GM12878 (cell line): Measurements from ENCODE around the gene MARK4. TPM values are rescaled to one million over a fixed set of nuclear protein-coding genes. Genes with fewer than 3 reads are reported as not detected.

Experiments
- ATAC-seq: fragments of 200-7000 bp; cut with Tn5 transposase; 3 replicates; pipeline ENCODE4 v1.9.1; 2020; ENCODE audit warnings: mild to moderate bottlenecking, moderate library complexity
- BruUV-seq: library from RNA; stranded (reverse); fragments of 400-500 nt; replicated peaks from 2 replicates; lab custom pipeline; 2021; lab: Mats Ljungman, UMichigan
- CTCF ChIA-PET: fragments of 300-600 bp; sonication (Branson Sonifier 250); formaldehyde crosslinking; extraction: SDS; loops from one replicate; lab custom pipeline; 2021; ENCODE audit warnings: inconsistent platforms; lab: Yijun Ruan, JAX
- POLR2A ChIA-PET: fragments of 350-600 bp; formaldehyde crosslinking; extraction: SDS; loops from one replicate; lab custom pipeline; 2021; ENCODE audit warnings: inconsistent platforms; lab: Charles Lee
- RAD21 ChIA-PET: fragments of 300-600 bp; sonication (Branson Sonifier 250); formaldehyde crosslinking; loops from one replicate; lab custom pipeline; 2023; ENCODE audit warnings: antibody characterized with exemption; ENCODE audit not compliant: unreplicated experiment; lab: Charles Lee
- SMC1A ChIA-PET: fragments of 300-600 bp; sonication (Branson Sonifier 250); formaldehyde crosslinking; loops from one replicate; lab custom pipeline; 2023; ENCODE audit not compliant: unreplicated experiment, uncharacterized antibody; lab: Charles Lee
- DNase-seq: peaks from one replicate; pipeline ENCODE4 v3.0.0-alpha.2; 2011; ENCODE audit warnings: low read depth, low spot score
- FAIRE-seq: peaks from 3 replicates; lab custom pipeline; 2011; peaks lifted over from hg19 to GRCh38; lab: Jason Lieb, UNC
- H2AFZ ChIP-seq: 2 replicates; pipeline ENCODE4 v1.6.0; 2011; ENCODE audit warnings: low read depth, low read length, control low read depth; ENCODE audit not compliant: control insufficient read depth
- H3K27ac ChIP-seq: 2 replicates; pipeline ENCODE4 v1.5.1; 2011; ENCODE audit warnings: control low read depth; ENCODE audit not compliant: control insufficient read depth, insufficient read depth
- H3K27me3 ChIP-seq, 2 experiments: replicated peaks in 1 of 2; 2 replicates each; pipeline versions ENCODE4 v1.6.0 to v1.6.1; 2011; ENCODE audit warnings: low read length in 1 of 2; ENCODE audit not compliant: control insufficient read depth in 2 of 2, insufficient read depth in 2 of 2
- H3K36me3 ChIP-seq, 2 experiments: 2 replicates each; pipeline ENCODE4 v1.5.1; 2011; ENCODE audit warnings: low read length in 1 of 2; ENCODE audit not compliant: control insufficient read depth in 2 of 2, insufficient read depth in 2 of 2
- H3K4me1 ChIP-seq: 2 replicates; pipeline ENCODE4 v1.6.1; 2011; ENCODE audit warnings: mild to moderate bottlenecking, low read length, moderate library complexity, mixed read lengths; ENCODE audit not compliant: control insufficient read depth, insufficient read depth
- H3K4me2 ChIP-seq: 2 replicates; pipeline ENCODE4 v1.6.0; 2011; ENCODE audit warnings: control low read depth; ENCODE audit not compliant: control insufficient read depth, insufficient read depth
- H3K4me3 ChIP-seq: fragments of 200-600 bp; sonication (generic); 2 replicates; pipeline ENCODE4 v1.5.1; 2016
- H3K79me2 ChIP-seq: 2 replicates; pipeline ENCODE4 v1.6.0; 2011; ENCODE audit warnings: low read length; ENCODE audit not compliant: control insufficient read depth, insufficient read depth
- H3K9ac ChIP-seq: 2 replicates; pipeline ENCODE4 v1.8.0; 2011; ENCODE audit warnings: low read length, control low read depth, mixed read lengths; ENCODE audit not compliant: control insufficient read depth, insufficient read depth
- H3K9me3 ChIP-seq: replicated peaks from 3 replicates; pipeline ENCODE4 v1.5.1; 2011; ENCODE audit warnings: mild to moderate bottlenecking, low read length; ENCODE audit not compliant: control insufficient read depth, insufficient read depth
- H4K20me1 ChIP-seq: 2 replicates; pipeline ENCODE4 v1.6.0; 2011; ENCODE audit not compliant: control insufficient read depth, insufficient read depth
- FOS ChIP-seq: IDR thresholded peaks from 3 replicates; pipeline ENCODE4 v1.6.1; 2011; ENCODE audit warnings: borderline replicate concordance; ENCODE audit not compliant: insufficient read length; ENCODE audit errors: extremely low read depth
- NKRF ChIP-seq: fragments of 450-650 bp; conservative IDR thresholded peaks from 2 replicates; pipeline ENCODE4 v1.6.1; 2017; ENCODE audit warnings: mild to moderate bottlenecking, moderate library complexity
- SP1 ChIP-seq: IDR thresholded peaks from one replicate; pipeline ENCODE4 v1.6.1; 2011; ENCODE audit warnings: low read depth, low read length
- WGBS: methylation state at CpG from one replicate; pipeline ENCODE4 v1.1.6; 2016; ENCODE audit warnings: low lambda C conversion rate; ENCODE audit not compliant: insufficient replicate concordance, insufficient coverage; ENCODE audit errors: missing lambda C conversion rate; 5-methylcytosine and 5-hydroxymethylcytosine counted together
- in situ Hi-C: fragments of 300-500 bp; cut with MboI; formaldehyde crosslinking; loops from 9 replicates; pipeline ENCODE4 v1.14.3; 2018; ENCODE audit warnings: mixed read lengths
- intact Hi-C: fragments of 100-400 bp; cut with micrococcal nuclease; formaldehyde crosslinking; loops from one replicate; pipeline ENCODE4 v1.14.2; 2022; ENCODE audit not compliant: unreplicated experiment
- polyA plus RNA-seq, 11 experiments: library from polyadenylated mRNA; depleted of rRNA in 4 of 11; unstranded in 6 of 11; stranded (reverse) in 5 of 11; fragments of >200 nt; fragmentation: Nextera tagmentation in 4 of 11; fragmentation: Illumina TruSeq in 1 of 11; extraction: Ambion mirVana in 4 of 11; extraction: Trizol in 1 of 11; gene quantifications; 1 replicate in 1 of 11; 2 replicates in 10 of 11; pipeline versions ENCODE4 v1.2.1 to v1.2.3, GENCODE V29; 2011 to 2016; ENCODE audit warnings: inconsistent platforms in 2 of 11, missing spikeins in 2 of 11, low read depth in 1 of 11
- total RNA-seq, 4 experiments: library from RNA; depleted of rRNA in 3 of 4; stranded (reverse); fragments of >200 nt in 3 of 4; fragmentation: Illumina TruSeq in 1 of 4; extraction: Trizol in 1 of 4; gene quantifications; 2 replicates each; pipeline versions ENCODE4 v1.2.1 to v1.2.3, GENCODE V29; 2013 to 2021

MARK4 gene
- total and polyA plus RNA-seq, 10 of the 15 experiments (the other 5 are each of a cell fraction or from before 2014, with no cell fraction given): 0.66 to 24.3 (median 5.1) TPM

DNA sequence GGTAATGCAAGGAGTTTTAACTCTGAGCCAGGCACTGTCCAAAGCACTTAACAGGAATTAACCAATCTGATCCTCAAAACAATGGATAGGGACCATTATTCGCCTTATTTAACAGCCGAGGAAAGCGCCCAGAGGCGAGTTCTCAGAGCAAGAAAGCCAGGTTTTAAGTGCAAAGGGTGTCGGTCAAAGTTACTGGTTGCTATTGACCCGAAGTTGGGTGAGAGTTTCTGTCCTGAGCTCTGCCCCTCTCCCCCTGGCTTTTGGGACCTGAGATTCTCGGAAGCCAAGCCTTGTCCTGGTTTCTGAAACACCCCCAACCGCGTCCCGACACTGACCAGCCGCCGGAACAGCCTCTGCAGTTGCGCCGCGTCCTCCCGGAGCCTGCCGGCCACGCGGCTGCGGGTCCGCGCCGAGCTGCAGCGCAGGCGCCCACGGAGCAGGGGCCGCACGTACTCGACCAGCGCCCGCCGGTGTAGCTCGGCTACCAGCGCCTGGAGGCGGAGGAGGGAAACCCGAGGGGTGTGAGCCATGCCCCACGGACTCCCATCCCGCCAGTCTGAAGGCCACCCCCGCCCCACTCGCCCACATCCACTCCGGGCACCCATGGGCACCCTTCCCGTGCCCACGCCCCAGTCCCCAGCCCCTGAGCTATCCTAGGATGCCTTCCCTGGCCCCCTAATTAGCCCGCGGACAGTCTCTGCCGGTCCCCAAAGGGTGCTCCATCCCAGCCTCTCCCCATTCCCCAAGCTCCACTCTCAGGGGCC lies 33.7 kb upstream of the MARK4 start:
- no peak overlapping the region for H3K9ac ChIP-seq

More for the DNA sequence above, 33.7 kb upstream of the MARK4 start:
- no peak overlapping the region for H2AFZ ChIP-seq
- H3K4me3 ChIP-seq: no peak overlapping the region
- H3K27ac ChIP-seq: no peak overlapping the region
- no peak overlapping the region for H3K4me2 ChIP-seq
- ChIA-PET RAD21 (no interaction called here), SMC1A (no interaction called here), POLR2A (no interaction called here), CTCF (no interaction called here)
- DNase-seq (no peak), FAIRE-seq (no peak), ATAC-seq (no peak)
- no peaks in the 10 kb centered on the region for H3K4me1 ChIP-seq
- H3K36me3 ChIP-seq: no peaks in the 10 kb centered on the region
- in situ Hi-C loops: no loop called here
- H3K27me3 ChIP-seq: peaks cover 2 to 3% of the 10 kb centered on the region in 2 experiments
- H3K9me3 ChIP-seq: no peaks in the 10 kb centered on the region
- no peaks in the 10 kb centered on the region for H4K20me1 ChIP-seq
- no peaks in the 10 kb centered on the region for H3K79me2 ChIP-seq
- intact Hi-C loops: no loop called here
- 56% methylated on average over 39 of the region's 46 CpGs for WGBS
- TF ChIP-seq NKRF: no peak
- no peak for TF ChIP-seq SP1
- no peak for TF ChIP-seq FOS
- no TSS peak for BruUV-seq
